G401.6 (cell line): Measurements from ENCODE around the gene UNK.
A peak's percentile ranks its signal among the peaks of the same experiment; 100 is the strongest.

Experiments used
- FAIRE-seq: peaks from 2 replicates; lab custom pipeline; 2012; peaks lifted over from hg19 to GRCh38; lab: Jason Lieb, UNC

The UNK gene

GRCh38 chr17:75822119-75822799 lies 37.7 kb downstream of the UNK start:
- FAIRE-seq, result no peak

GRCh38 chr17:75822800-75823166 lies 38.2 kb downstream of the UNK start:
- FAIRE-seq, result no peak

- FAIRE-seq, result no peak
Measured at GRCh38 chr17:75823257-75824041, 38.8 kb downstream of the UNK start.

DNA sequence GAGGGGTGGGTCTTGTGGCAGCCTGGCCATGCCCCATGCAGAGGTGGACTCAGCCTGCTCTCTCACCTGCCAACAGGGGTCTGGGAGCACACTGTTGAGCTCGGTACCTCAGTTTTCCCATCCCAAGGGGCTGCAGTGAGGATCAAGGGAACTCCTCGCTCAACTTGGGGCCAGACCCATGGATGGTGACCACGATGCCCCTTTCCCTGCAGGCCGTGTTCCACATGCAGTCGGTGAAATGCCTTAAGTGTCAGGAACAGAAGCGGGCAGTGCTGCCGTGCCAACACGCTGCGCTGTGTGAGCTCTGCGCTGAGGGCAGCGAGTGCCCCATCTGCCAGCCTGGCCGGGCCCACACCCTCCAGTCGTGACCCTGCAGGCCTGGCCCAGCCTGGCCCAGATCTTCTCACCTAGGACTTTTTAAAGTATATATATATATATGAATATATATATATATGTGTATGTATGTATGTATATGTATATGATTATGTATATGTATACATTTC lies 39.5 kb downstream of the UNK start:
- no peak for FAIRE-seq

DNA sequence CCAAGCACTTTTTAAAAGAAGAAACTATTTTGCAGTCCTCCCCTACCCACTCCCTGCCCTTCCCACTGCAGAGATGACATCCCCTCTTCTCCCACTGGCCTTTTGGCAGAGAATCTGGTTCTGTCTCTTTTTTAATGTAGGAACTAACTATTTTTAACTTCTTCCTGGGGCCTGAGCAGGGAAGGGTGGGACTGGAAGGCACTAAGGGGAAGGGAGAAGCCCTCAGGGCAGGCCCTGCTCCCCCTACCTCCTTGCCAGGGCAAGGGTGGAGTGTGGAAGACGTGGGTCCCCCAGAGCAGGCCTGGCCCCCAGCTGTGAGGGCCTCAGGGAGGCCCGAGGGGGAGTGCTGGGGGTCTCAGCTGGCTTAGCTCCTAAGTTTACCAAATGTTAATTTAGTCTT lies 40.1 kb downstream of the UNK start:
- FAIRE-seq, result no peak

DNA sequence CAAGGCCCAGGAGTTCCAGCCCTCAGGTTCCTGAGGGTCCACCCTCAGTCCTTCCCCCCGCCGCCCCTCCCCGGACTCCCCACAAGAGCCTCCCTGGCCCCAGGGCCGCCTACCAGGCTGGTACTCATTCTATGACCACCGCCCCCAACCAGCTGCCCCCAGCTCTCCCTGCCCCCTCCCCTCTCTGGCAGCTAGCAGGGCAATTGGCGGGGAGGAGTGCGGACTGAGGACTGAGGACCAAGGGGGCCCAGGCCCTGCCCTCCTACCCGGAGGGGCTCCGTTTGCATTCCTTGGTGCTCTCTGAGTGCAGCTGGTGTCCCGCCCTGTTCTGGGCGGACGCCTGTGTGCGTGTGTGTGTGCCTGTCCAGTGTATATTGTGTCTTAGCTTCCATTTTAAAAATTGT lies 40.5 kb downstream of the UNK start:
- FAIRE-seq, result no peak

DNA sequence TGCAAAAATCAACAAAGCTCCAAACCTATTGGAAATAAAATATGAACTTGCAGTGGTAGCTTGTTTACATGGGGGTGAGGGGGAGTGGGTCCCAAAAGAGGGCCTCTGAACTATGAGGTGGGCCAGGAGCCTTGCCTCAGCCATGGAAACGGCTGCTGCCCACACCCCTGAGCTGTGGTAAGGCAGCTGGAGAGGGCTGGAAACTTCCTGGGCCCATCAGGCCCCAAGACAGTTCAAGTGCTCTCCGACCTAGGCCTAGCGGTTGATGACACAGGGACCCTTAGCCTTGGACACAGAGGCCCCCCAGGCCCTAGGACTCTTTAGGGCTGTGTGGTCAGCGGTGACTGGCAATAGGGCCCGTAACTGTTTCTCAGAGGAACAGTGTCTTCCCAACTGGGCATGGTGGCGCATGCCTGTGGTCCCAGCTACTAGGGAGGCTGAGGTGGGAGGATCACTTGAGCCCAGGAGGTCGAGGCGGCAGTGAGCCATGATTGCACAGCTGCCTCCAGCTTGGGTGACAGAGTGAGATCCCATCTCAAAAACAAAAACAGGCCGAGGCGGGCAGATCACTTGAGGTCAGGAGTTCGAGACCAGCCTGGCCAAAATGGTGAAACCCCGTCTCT lies 41.3 kb downstream of the UNK start:
- FAIRE-seq, result no peak

DNA sequence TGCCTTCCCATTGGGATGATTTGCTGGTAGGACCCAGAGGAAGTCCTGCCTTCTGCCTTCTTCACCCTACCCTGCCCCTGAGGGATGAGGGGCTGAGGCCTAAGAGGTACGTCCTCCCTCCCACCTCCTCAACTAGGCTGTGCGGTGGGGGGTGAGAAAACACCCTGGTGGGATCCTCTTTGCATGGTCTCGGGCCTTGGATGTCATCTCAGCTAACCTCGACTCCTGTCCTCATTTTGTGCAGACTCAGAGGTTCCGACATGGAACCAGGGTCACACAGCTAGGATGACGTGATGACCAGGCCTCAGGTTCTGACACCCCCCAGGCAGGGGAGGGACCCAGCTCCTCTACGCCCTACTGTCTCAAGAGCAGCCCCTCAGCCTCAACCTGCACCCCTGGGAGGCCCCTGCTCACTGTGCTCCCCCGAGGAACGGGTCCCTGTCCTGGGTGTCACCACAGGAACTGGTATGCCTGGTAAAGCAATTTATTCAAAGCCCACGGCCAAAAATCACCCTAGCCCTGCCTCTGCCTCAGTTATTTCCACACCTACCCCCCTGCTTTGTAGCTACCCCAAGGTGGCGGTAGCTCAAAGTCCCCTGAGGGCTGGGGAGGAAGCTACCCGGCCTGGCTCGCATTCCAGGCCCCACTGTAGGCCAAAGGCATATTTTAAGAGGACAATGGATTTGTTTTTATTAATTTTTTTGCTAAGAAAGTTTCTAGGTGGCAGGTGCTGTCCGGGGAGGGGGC lies 42.1 kb downstream of the UNK start:
- FAIRE-seq, result no peak

GRCh38 chr17:75827308-75828075 lies 42.9 kb downstream of the UNK start:
- no peak for FAIRE-seq

DNA sequence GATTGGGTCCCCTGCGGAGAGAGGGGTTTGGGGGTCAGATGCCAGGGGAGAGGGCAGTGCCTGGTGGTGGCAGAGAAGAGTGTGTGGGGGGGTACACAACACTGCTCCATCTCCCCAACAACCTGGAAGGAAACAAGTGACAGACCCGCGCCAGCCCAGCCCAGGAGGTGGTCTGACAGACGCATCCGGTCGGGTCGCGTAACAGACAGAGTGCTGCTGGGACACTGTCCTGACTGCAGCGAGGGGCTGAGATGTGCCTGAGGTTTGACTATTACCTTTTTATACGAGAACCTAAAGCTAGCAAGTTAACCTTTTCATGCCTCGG lies 43.4 kb downstream of the UNK start:
- no peak for FAIRE-seq

DNA sequence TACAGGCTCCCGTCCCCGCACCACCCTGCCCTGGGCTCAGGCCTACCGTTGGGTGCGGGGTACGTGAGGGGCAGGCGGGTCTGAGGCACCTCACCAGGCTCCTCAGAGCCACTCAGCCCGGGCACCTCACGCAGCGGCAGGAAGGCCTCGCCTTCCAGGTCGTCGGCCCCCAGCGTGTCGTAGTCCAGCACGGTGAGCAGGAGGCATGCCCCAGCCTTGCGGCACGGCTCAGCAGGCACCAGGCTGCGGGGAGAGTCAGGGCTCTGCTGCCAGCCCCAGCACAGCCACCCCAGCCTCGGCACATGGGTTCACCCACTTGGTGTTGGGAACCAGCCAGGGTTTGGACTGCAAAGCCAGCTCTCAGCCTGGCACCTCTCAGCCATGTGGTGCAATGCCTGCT lies 44.1 kb downstream of the UNK start:
- no peak for FAIRE-seq

GRCh38 chr17:75829747-75830146 lies 45.1 kb downstream of the UNK start:
- FAIRE-seq, result no peak

- FAIRE-seq, result no peak
Measured at GRCh38 chr17:75830164-75831031, 45.8 kb downstream of the UNK start.

GRCh38 chr17:75831032-75831571 lies 46.5 kb downstream of the UNK start:
- no peak for FAIRE-seq

GRCh38 chr17:75832164-75832651 lies 47.6 kb downstream of the UNK start:
- no peak for FAIRE-seq

GRCh38 chr17:75832652-75833400 lies 48.2 kb downstream of the UNK start:
- peak; percentile 86 for FAIRE-seq

- no peak for FAIRE-seq
Measured at GRCh38 chr17:75834279-75834920, 49.8 kb downstream of the UNK start.

- FAIRE-seq, result no peak
Measured at GRCh38 chr17:75834928-75835653, 50.5 kb downstream of the UNK start.

DNA sequence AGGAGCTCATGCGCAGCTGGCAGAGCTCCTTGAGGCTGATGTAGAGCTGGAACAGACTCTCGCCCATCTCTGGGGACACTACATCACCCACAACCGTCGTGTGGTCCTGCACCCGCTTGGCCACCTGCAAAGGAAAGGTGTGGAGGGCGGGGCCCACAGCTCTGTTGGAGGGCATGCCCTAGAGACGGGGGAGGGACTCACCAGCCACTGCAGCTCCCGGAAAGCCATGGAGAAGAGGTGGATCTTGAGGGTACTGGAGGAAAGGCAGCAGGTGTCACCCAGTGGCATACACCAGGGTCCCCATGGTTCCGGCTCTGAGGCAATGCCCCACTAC lies 51.0 kb downstream of the UNK start:
- FAIRE-seq, result no peak
